SKM-1 treated with dmso at 0.1 percent for 144 hours (cell line): ENCODE data around the gene AARSD1.
A peak's percentile ranks its signal among the peaks of the same experiment; 100 is the strongest.
"Not testable (repeated sequence)": the region's sequence is repeated elsewhere in the genome, so short reads cannot be mapped to it uniquely, and the experiment has no call there.

Experiments
- DNase-seq: peaks from one replicate; lab custom pipeline; 2025; ENCODE audit not compliant: unreplicated experiment; lab: John Stamatoyannopoulos, UW

Gene AARSD1, protein sequence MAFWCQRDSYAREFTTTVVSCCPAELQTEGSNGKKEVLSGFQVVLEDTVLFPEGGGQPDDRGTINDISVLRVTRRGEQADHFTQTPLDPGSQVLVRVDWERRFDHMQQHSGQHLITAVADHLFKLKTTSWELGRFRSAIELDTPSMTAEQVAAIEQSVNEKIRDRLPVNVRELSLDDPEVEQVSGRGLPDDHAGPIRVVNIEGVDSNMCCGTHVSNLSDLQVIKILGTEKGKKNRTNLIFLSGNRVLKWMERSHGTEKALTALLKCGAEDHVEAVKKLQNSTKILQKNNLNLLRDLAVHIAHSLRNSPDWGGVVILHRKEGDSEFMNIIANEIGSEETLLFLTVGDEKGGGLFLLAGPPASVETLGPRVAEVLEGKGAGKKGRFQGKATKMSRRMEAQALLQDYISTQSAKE

GRCh38 chr17:42964161-42964932 is at the start of gene AARSD1:
TSS of gene AARSD1 (minus strand) at chr17:42964454. CDS start at chr17:42964440, 14 bp downstream.
- DNase-seq = peak; percentile 84

DNA sequence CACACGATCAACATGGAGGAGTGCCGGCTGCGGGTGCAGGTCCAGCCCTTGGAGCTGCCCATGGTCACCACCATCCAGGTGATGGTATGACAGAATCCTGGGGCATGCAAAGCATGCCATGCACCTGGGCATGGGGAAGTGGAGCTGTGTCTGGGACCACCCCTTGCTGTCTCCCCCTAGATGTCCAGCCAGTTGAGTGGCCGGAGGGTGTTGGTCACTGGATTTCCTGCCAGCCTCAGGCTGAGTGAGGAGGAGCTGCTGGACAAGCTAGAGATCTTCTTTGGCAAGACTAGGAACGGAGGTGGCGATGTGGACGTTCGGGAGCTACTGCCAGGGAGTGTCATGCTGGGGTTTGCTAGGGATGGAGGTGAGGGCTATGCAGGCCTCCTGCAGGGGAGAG is 49.0 kb upstream of the AARSD1 start:
- no peak for DNase-seq

GRCh38 chr17:43011728-43012472 is 47.6 kb upstream of the AARSD1 start:
- no peak for DNase-seq

- no peak for DNase-seq
These were observed 46.5 kb upstream of the AARSD1 start for GRCh38 chr17:43010667-43011308.

- DNase-seq = peak; percentile 75
These were observed 42.6 kb upstream of the AARSD1 start, which contains the start of gene IFI35 for GRCh38 chr17:43006639-43007551. TSS of gene IFI35 (plus strand) at chr17:43006784. CDS start at chr17:43006948, 164 bp downstream.

- DNase-seq = no peak
These were observed 39.4 kb upstream of the AARSD1 start for GRCh38 chr17:43003542-43004172.

- not testable (repeated sequence) for DNase-seq
These were observed 36.6 kb upstream of the AARSD1 start for GRCh38 chr17:43000894-43001293.

GRCh38 chr17:42999003-42999525 is 34.8 kb upstream of the AARSD1 start:
- no peak for DNase-seq

GRCh38 chr17:42997984-42998938 is 34.0 kb upstream of the AARSD1 start, which contains the start of gene RPL27:
TSS of gene RPL27 (plus strand) at chr17:42998419. CDS start at chr17:42998751, 332 bp downstream.
- DNase-seq = peak; percentile 100

- DNase-seq = no peak
These were observed 33.2 kb upstream of the AARSD1 start for GRCh38 chr17:42997390-42997983.

GRCh38 chr17:42993913-42994312 is 29.7 kb upstream of the AARSD1 start:
- DNase-seq = not testable (repeated sequence)

DNA sequence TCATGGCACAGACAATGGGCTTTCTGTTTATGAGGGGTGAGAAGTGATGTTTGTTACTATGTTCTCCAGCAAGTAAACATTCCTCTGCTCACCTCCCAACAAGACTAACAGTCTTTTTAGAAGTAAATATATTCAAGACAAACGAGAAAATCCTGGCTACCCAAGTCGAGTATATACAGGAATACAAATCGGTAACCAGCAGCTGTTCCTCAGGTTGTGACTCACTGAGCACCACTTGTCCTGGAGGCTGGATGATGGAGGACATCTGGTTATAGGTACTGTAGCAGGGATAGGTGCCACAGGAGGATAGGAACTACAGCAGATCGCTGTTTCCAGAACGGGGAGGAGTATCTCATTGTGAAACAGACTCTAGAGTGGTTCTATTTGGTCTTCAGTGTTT is 28.6 kb upstream of the AARSD1 start:
- no peak for DNase-seq

GRCh38 chr17:42991471-42991870 is 27.2 kb upstream of the AARSD1 start:
- no peak for DNase-seq

- DNase-seq = no peak
These were observed 25.7 kb upstream of the AARSD1 start for GRCh38 chr17:42989726-42990652.

DNA sequence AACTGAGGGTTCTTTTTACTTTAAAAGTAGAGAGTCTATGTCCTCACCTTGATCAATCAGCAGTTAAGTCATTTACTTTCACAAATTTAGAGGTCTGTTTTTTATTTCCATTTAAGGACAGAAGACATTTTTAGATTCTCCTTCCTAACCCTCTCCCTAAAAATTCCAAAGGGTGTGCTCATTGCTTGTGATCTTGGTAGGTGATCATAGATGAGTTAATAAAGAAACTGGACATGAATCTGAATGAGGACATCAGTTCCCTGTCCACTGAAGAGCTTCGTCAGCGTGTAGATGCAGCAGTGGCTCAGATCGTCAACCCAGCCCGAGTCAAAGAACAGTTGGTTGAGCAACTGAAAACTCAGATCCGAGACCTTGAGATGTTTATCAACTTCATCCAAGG is 24.9 kb upstream of the AARSD1 start:
- DNase-seq = no peak

- DNase-seq = peak; percentile 97
These were observed 21.0 kb upstream of the AARSD1 start for GRCh38 chr17:42985225-42985624.
